Neural cell (in vitro differentiated cells): Measurements from ENCODE around the gene SLCO3A1.

Experiments
- CTCF ChIP-seq: fragments of 450-650 bp; IDR thresholded peaks from 2 replicates; pipeline ENCODE4 v1.5.1; 2014; ENCODE audit warnings: antibody characterized with exemption, mild to moderate bottlenecking, moderate library complexity; ENCODE audit not compliant: poor library complexity, severe bottlenecking
- EP300 ChIP-seq: fragments of 450-650 bp; conservative IDR thresholded peaks from 2 replicates; pipeline ENCODE4 v1.6.1; 2014; ENCODE audit warnings: antibody characterized with exemption, mild to moderate bottlenecking, moderate library complexity; ENCODE audit not compliant: poor library complexity, severe bottlenecking
- EZH2 ChIP-seq: fragments of 200-600, 300-800 bp; shearing (Covaris generic), sonication (generic); IDR thresholded peaks from 2 replicates; pipeline ENCODE4 v1.6.1; 2014; ENCODE audit warnings: antibody characterized with exemption, low read length, borderline replicate concordance, mild to moderate bottlenecking; ENCODE audit not compliant: insufficient read depth, poor library complexity, severe bottlenecking
- POLR2AphosphoS5 ChIP-seq: IDR thresholded peaks from 2 replicates; pipeline ENCODE4 v1.6.1; 2012
- REST ChIP-seq: IDR thresholded peaks from 2 replicates; pipeline ENCODE4 v1.6.1; 2012; ENCODE audit warnings: borderline replicate concordance
- TAF1 ChIP-seq: IDR thresholded peaks from 2 replicates; pipeline ENCODE4 v1.6.1; 2012; ENCODE audit warnings: low read depth

- TF ChIP-seq TAF1 (no peak), EP300 (no peak), CTCF (no peak), POLR2AphosphoS5 (no peak), REST (no peak), EZH2 (no peak)
These were observed 267.5 kb downstream of the SLCO3A1 start for GRCh38 chr15:92121047-92121446.
